HepG2 (cell line): ENCODE measurements around the gene RHOT1. TPM values are rescaled to one million over a fixed set of nuclear protein-coding genes. Genes with fewer than 3 reads are reported as not detected.

ENCODE experiments used
- ARID4A ChIP-seq: sonication (generic); formaldehyde crosslinking; IDR thresholded peaks from 2 replicates; pipeline ENCODE4 v1.5.0; 2020; ENCODE audit warnings: mild to moderate bottlenecking, missing genetic modification reagents, borderline replicate concordance
- ESRRA ChIP-seq: sonication (generic); formaldehyde crosslinking; IDR thresholded peaks from 2 replicates; pipeline ENCODE4 v1.5.1; 2020; ENCODE audit warnings: mild to moderate bottlenecking, low read depth, missing genetic modification reagents
- GATAD1 ChIP-seq: IDR thresholded peaks from 2 replicates; pipeline ENCODE4 v1.6.1; 2016; ENCODE audit warnings: missing genetic modification reagents, missing compliant biosample characterization
- HIC2 ChIP-seq: sonication (generic); formaldehyde crosslinking; IDR thresholded peaks from 2 replicates; pipeline ENCODE4 v1.9.0; 2022; ENCODE audit warnings: low read depth, missing genetic modification reagents
- KDM2A ChIP-seq: sonication (generic); formaldehyde crosslinking; IDR thresholded peaks from 2 replicates; pipeline ENCODE4 v1.4.0; 2020; ENCODE audit warnings: low read depth, missing genetic modification reagents, borderline replicate concordance
- LCORL ChIP-seq, 2 experiments: fragments of 450-650 bp in 1 of 2; sonication (generic) in 1 of 2; formaldehyde crosslinking in 1 of 2; IDR thresholded peaks; 2 replicates each; pipeline versions ENCODE4 v1.5.0 to v1.6.1; 2017 to 2020; ENCODE audit warnings: antibody characterized with exemption in 1 of 2, missing genetic modification reagents in 1 of 2
- MAX ChIP-seq: IDR thresholded peaks from 2 replicates; pipeline ENCODE4 v1.6.1; 2012; ENCODE audit warnings: inconsistent platforms
- MXD3 ChIP-seq: IDR thresholded peaks from 2 replicates; pipeline ENCODE4 v1.6.1; 2016; ENCODE audit warnings: mild to moderate bottlenecking, missing biosample characterization, missing genetic modification reagents
- PRDM15 ChIP-seq: sonication (generic); formaldehyde crosslinking; IDR thresholded peaks from 2 replicates; pipeline ENCODE4 v1.4.0; 2020; ENCODE audit warnings: missing genetic modification reagents
- ZNF292 ChIP-seq: sonication (generic); formaldehyde crosslinking; IDR thresholded peaks from 2 replicates; pipeline ENCODE4 v1.8.1; 2022; ENCODE audit warnings: mild to moderate bottlenecking, low read depth, missing genetic modification reagents, borderline replicate concordance
- ZNF501 ChIP-seq: sonication (generic); formaldehyde crosslinking; IDR thresholded peaks from 2 replicates; pipeline ENCODE4 v1.5.1; 2020; ENCODE audit warnings: mild to moderate bottlenecking, moderate library complexity, missing genetic modification reagents
- ZNF512B ChIP-seq: sonication (generic); formaldehyde crosslinking; IDR thresholded peaks from 2 replicates; pipeline ENCODE4 v1.5.1; 2020; ENCODE audit warnings: missing genetic modification reagents, mild to moderate bottlenecking, borderline replicate concordance
- ZNF839 ChIP-seq: sonication (generic); formaldehyde crosslinking; IDR thresholded peaks from 2 replicates; pipeline ENCODE4 v1.4.0; 2020; ENCODE audit warnings: missing genetic modification reagents, mild to moderate bottlenecking, borderline replicate concordance
- polyA plus RNA-seq, 8 experiments: library from polyadenylated mRNA; depleted of rRNA in 3 of 8; stranded (reverse) in 7 of 8; unstranded in 1 of 8; fragments of >200 nt; fragmentation: Illumina TruSeq in 4 of 8; extraction: Trizol in 4 of 8; gene quantifications; 2 replicates each; pipeline versions ENCODE4 v1.2.1 to v1.2.3, GENCODE V29; 2011 to 2016; ENCODE audit warnings: low read depth in 4 of 8, missing spikeins in 1 of 8, mixed read lengths in 1 of 8; ENCODE audit not compliant: insufficient read depth in 1 of 8
- total RNA-seq, 5 experiments: library from RNA; depleted of rRNA; stranded (reverse); fragments of >200 nt; fragmentation: Illumina TruSeq; extraction: Trizol; gene quantifications; 2 replicates each; pipeline ENCODE4 v1.2.3, GENCODE V29; 2016; ENCODE audit warnings: low read depth in 1 of 5

RHOT1 gene
- total and polyA plus RNA-seq, 2 of the 13 experiments (the other 11 are each of a cell fraction or from before 2014, with no cell fraction given): 25.6 to 41.5 TPM

- TF ChIP-seq ZNF839 (CRISPR knock-in tag) (no peak), ZNF292 (CRISPR knock-in tag) (0 out of 2 replicates have a peak, but pooled peaks have one; percentile 41), PRDM15 (peak; percentile 57; the same call in 1 of the 2 replicates), LCORL (IDR thresholded peaks at IDR 0.05) (no peak), LCORL (CRISPR knock-in tag; IDR thresholded peaks at IDR 0.05) (0 out of 2 replicates have a peak, but pooled peaks have one; percentile 38), MXD3 (CRISPR knock-in tag) (0 out of 2 replicates have a peak, but pooled peaks have one; percentile 36), ESRRA (CRISPR knock-in tag) (no peak), MAX (0 out of 2 replicates have a peak, but pooled peaks have one; percentile 22), ZNF501 (CRISPR knock-in tag) (0 out of 2 replicates have a peak, but pooled peaks have one; percentile 34), ZNF512B (CRISPR knock-in tag) (no peak), ARID4A (CRISPR knock-in tag) (peak; percentile 40; the same call in 1 of the 2 replicates), HIC2 (CRISPR knock-in tag) (no peak), KDM2A (peak; percentile 51; the same call in 1 of the 2 replicates), GATAD1 (CRISPR knock-in tag) (no peak)
These were observed 15.0 kb upstream of the RHOT1 start (continued) for GRCh38 chr17:32127158-32127897.
